K562 (cell line): Measurements from ENCODE around the gene IRF9. TPM values are rescaled to one million over a fixed set of nuclear protein-coding genes. Genes with fewer than 3 reads are reported as not detected.

ENCODE experiments used
- DIDO1 ChIP-seq: fragments of 450-650 bp; IDR thresholded peaks from 2 replicates; pipeline ENCODE4 v1.6.1; 2016; ENCODE audit warnings: low read depth, missing biosample characterization, missing genetic modification characterization
- E2F3 ChIP-seq: fragments of 250-450 bp; sonication (Bioruptor Pico); IDR thresholded peaks from 2 replicates; pipeline ENCODE4 v1.4.0; 2020; ENCODE audit warnings: mild to moderate bottlenecking
- GATAD2B ChIP-seq: fragments of 450-650 bp; IDR thresholded peaks from 2 replicates; pipeline ENCODE4 v1.6.1; 2017; ENCODE audit warnings: mild to moderate bottlenecking, borderline replicate concordance
- HDGF ChIP-seq: fragments of 450-650 bp; IDR thresholded peaks from 2 replicates; pipeline ENCODE4 v1.6.1; 2016
- MYBL2 ChIP-seq, 2 experiments: fragments of 450-650 bp in 1 of 2; sonication (generic) in 1 of 2; formaldehyde crosslinking in 1 of 2; IDR thresholded peaks; 2 replicates each; pipeline versions ENCODE4 v1.6.1 to v1.8.1; 2017 to 2022; ENCODE audit warnings: borderline replicate concordance in 1 of 2, inconsistent platforms in 1 of 2, low read depth in 1 of 2, mild to moderate bottlenecking in 1 of 2, missing genetic modification reagents in 1 of 2, moderate library complexity in 1 of 2
- PTBP1 ChIP-seq: fragments of 200-400 bp; formaldehyde crosslinking; IDR thresholded peaks from 2 replicates; pipeline ENCODE4 v1.6.1; 2017; ENCODE audit warnings: low read depth, low read length
- SNRNP70 ChIP-seq: fragments of 200-400 bp; formaldehyde crosslinking; optimal IDR thresholded peaks from 2 replicates; pipeline ENCODE3; 2017; ENCODE audit warnings: low read depth, low read length
- SP2 ChIP-seq: IDR thresholded peaks from 2 replicates; pipeline ENCODE4 v1.6.1; 2011; ENCODE audit warnings: mild to moderate bottlenecking, low read depth, low read length, moderate library complexity; ENCODE audit not compliant: poor library complexity, severe bottlenecking; ENCODE audit errors: extremely low read depth
- ZNF146 ChIP-seq: IDR thresholded peaks from one replicate; pipeline ENCODE4 v1.6.1; 2018; ENCODE audit warnings: missing compliant biosample characterization; ENCODE audit not compliant: unreplicated experiment
- polyA plus RNA-seq, 8 experiments: library from polyadenylated mRNA; depleted of rRNA in 4 of 8; stranded (reverse) in 5 of 8; unstranded in 3 of 8; fragments of >200 nt; fragmentation: Nextera tagmentation in 2 of 8; fragmentation: Illumina TruSeq in 1 of 8; extraction: Ambion mirVana in 2 of 8; extraction: Trizol in 1 of 8; gene quantifications; 2 replicates each; pipeline versions ENCODE4 v1.2.1 to v1.2.3, GENCODE V29; 2011 to 2014; ENCODE audit warnings: inconsistent platforms in 1 of 8, missing spikeins in 1 of 8
- total RNA-seq, 7 experiments: library from RNA; depleted of rRNA in 6 of 7; stranded (reverse); fragments of >200 nt in 6 of 7; fragmentation: Illumina TruSeq in 2 of 7; extraction: Trizol in 2 of 7; gene quantifications; 2 replicates each; pipeline versions ENCODE4 v1.2.1 to v1.2.3, GENCODE V29; 2011 to 2021; ENCODE audit warnings: low replicate concordance in 1 of 7
- TF ChIP-seq, protein P1 (sequence below): fragments of 450-650 bp; IDR thresholded peaks from 2 replicates; pipeline ENCODE4 v1.6.1; 2014; ENCODE audit warnings: low read depth, mild to moderate bottlenecking, moderate library complexity, borderline replicate concordance
- TF ChIP-seq, protein P2 (sequence below): sonication (generic); formaldehyde crosslinking; IDR thresholded peaks from 2 replicates; pipeline ENCODE4 v1.8.1; 2022; ENCODE audit warnings: missing genetic modification reagents
- TF ChIP-seq, protein P3 (sequence below), 2 experiments: IDR thresholded peaks; 2 replicates each; pipeline ENCODE4 v1.6.1; 2011; ENCODE audit warnings: borderline replicate concordance in 1 of 2, control low read depth in 1 of 2, low read depth in 1 of 2, low read length in 1 of 2, mild to moderate bottlenecking in 1 of 2, mixed read lengths in 1 of 2, moderate library complexity in 1 of 2; ENCODE audit not compliant: insufficient read depth in 1 of 2, insufficient read length in 1 of 2, poor library complexity in 1 of 2, severe bottlenecking in 1 of 2; ENCODE audit errors: extremely low read depth in 1 of 2
- TF ChIP-seq, protein P4 (sequence below): fragments of 250-450 bp; sonication (Bioruptor Pico); IDR thresholded peaks from 2 replicates; pipeline ENCODE4 v1.9.0; 2021; ENCODE audit warnings: mild to moderate bottlenecking, inconsistent platforms
- TF ChIP-seq, protein P5 (sequence below), 2 experiments: fragments of 450-650 bp in 1 of 2; sonication (generic) in 1 of 2; formaldehyde crosslinking; conservative IDR thresholded peaks; 2 replicates each; pipeline versions ENCODE4 v1.4.0 to v1.8.1; 2020 to 2022; ENCODE audit warnings: mild to moderate bottlenecking in 1 of 2, missing genetic modification reagents in 1 of 2
- TF ChIP-seq, protein P6 (sequence below): fragments of 250-450 bp; sonication (Bioruptor Pico); IDR thresholded peaks from 2 replicates; pipeline ENCODE4 v1.5.0; 2021

The IRF9 gene
- total and polyA plus RNA-seq, 9 of the 15 experiments (the other 6 are each of a cell fraction or from before 2014, with no cell fraction given), result 0.79 to 14.8 (median 6.1) TPM

DNA sequence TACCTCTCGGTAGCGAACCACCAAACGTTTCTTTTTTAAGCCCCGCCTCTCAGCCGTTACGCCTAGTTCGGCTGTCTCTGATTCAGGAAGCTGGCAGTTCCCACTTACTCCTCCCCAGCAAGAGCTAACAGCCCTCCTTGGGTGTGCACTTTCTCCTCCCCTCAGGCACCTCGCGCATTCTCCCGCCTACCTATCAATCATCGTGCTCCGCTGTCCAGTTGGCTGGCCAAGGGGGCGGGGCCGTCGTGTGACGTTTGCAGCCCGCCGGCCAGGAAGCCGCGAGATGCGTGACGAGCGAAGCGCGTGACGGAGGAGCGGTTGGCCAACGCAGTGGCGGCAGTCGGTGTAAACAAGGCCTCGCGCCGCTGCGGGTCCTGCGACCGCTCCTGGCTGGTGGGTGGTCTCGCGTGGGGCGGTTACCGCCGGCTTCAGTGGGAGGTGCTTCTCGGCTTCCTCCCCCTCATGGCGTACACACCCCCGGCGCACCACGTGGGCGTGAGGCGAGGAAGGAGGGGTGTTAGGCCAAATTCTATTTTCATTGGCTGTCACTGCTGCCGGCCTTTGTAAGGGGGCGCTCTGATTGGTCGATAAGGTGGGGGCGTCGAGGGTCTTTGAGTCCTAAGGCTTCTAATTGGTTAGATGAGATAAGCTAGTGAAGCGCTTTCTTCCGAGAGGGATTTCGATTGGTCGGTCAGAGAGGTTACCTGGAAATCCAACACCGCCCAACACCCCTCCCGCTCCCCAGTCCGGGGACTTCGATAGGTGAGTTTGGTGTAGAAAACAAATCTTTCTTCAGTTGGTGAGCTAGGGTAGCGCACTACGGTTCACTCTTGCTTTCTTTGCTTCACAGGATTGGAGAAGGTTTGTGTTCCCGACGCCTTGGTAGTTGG lies 46.3 kb upstream of the IRF9 start, which contains the start of the genes DCAF11 and NRL (continued):
- TF ChIP-seq DIDO1, result no peak
- no peak for TF ChIP-seq ZNF146 (CRISPR knock-in tag)
- no peak for TF ChIP-seq SNRNP70
- TF ChIP-seq SP2, result peak; percentile 70
- TF ChIP-seq, protein P1, sequence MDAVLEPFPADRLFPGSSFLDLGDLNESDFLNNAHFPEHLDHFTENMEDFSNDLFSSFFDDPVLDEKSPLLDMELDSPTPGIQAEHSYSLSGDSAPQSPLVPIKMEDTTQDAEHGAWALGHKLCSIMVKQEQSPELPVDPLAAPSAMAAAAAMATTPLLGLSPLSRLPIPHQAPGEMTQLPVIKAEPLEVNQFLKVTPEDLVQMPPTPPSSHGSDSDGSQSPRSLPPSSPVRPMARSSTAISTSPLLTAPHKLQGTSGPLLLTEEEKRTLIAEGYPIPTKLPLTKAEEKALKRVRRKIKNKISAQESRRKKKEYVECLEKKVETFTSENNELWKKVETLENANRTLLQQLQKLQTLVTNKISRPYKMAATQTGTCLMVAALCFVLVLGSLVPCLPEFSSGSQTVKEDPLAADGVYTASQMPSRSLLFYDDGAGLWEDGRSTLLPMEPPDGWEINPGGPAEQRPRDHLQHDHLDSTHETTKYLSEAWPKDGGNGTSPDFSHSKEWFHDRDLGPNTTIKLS, result peak; percentile 79
- TF ChIP-seq HDGF, result no peak
- TF ChIP-seq, protein P2, sequence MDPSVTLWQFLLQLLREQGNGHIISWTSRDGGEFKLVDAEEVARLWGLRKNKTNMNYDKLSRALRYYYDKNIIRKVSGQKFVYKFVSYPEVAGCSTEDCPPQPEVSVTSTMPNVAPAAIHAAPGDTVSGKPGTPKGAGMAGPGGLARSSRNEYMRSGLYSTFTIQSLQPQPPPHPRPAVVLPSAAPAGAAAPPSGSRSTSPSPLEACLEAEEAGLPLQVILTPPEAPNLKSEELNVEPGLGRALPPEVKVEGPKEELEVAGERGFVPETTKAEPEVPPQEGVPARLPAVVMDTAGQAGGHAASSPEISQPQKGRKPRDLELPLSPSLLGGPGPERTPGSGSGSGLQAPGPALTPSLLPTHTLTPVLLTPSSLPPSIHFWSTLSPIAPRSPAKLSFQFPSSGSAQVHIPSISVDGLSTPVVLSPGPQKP (CRISPR knock-in tag), result no peak
- TF ChIP-seq, protein P3, sequence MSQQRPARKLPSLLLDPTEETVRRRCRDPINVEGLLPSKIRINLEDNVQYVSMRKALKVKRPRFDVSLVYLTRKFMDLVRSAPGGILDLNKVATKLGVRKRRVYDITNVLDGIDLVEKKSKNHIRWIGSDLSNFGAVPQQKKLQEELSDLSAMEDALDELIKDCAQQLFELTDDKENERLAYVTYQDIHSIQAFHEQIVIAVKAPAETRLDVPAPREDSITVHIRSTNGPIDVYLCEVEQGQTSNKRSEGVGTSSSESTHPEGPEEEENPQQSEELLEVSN (IDR thresholded peaks at IDR 0.05; ENCODE audit: borderline replicate concordance in 1 of 2, extremely low read depth in 1 of 2, insufficient read depth in 1 of 2, insufficient read length in 1 of 2, low read depth in 1 of 2, low read length in 1 of 2, poor library complexity in 1 of 2, severe bottlenecking in 1 of 2), result peak in 1 of 2 experiments; percentile 75
- TF ChIP-seq MYBL2 (IDR thresholded peaks at IDR 0.05; ENCODE audit: low read depth), result peak; percentile 82
- TF ChIP-seq MYBL2 (CRISPR knock-in tag; IDR thresholded peaks at IDR 0.05; ENCODE audit: borderline replicate concordance), result no peak
- TF ChIP-seq, protein P4, sequence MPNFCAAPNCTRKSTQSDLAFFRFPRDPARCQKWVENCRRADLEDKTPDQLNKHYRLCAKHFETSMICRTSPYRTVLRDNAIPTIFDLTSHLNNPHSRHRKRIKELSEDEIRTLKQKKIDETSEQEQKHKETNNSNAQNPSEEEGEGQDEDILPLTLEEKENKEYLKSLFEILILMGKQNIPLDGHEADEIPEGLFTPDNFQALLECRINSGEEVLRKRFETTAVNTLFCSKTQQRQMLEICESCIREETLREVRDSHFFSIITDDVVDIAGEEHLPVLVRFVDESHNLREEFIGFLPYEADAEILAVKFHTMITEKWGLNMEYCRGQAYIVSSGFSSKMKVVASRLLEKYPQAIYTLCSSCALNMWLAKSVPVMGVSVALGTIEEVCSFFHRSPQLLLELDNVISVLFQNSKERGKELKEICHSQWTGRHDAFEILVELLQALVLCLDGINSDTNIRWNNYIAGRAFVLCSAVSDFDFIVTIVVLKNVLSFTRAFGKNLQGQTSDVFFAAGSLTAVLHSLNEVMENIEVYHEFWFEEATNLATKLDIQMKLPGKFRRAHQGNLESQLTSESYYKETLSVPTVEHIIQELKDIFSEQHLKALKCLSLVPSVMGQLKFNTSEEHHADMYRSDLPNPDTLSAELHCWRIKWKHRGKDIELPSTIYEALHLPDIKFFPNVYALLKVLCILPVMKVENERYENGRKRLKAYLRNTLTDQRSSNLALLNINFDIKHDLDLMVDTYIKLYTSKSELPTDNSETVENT, result 0 out of 2 replicates have a peak, but pooled peaks have one; percentile 18
- TF ChIP-seq PTBP1, result no peak
- TF ChIP-seq, protein P5, sequence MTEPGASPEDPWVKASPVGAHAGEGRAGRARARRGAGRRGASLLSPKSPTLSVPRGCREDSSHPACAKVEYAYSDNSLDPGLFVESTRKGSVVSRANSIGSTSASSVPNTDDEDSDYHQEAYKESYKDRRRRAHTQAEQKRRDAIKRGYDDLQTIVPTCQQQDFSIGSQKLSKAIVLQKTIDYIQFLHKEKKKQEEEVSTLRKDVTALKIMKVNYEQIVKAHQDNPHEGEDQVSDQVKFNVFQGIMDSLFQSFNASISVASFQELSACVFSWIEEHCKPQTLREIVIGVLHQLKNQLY (CRISPR knock-in tag; conservative IDR thresholded peaks at IDR 0.05), result no peak
- TF ChIP-seq, protein P6, sequence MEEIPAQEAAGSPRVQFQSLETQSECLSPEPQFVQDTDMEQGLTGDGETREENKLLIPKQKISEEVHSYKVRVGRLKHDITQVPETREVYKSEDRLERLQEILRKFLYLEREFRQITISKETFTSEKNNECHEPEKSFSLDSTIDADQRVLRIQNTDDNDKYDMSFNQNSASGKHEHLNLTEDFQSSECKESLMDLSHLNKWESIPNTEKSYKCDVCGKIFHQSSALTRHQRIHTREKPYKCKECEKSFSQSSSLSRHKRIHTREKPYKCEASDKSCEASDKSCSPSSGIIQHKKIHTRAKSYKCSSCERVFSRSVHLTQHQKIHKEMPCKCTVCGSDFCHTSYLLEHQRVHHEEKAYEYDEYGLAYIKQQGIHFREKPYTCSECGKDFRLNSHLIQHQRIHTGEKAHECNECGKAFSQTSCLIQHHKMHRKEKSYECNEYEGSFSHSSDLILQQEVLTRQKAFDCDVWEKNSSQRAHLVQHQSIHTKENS (CRISPR knock-in tag), result no peak
- no peak; the same call in 1 of the 2 replicates for TF ChIP-seq GATAD2B
- TF ChIP-seq E2F3, result peak; percentile 34; the same call in 1 of the 2 replicates
